Kidney epithelial cell (primary cell): Measurements from ENCODE around the gene SLX9. TPM values are rescaled to one million over a fixed set of nuclear protein-coding genes. Genes with fewer than 3 reads are reported as not detected.
"Not testable (repeated sequence)": the region's sequence is repeated elsewhere in the genome, so short reads cannot be mapped to it uniquely, and the experiment has no call there.

Source experiments
- DNase-seq: peaks from one replicate; pipeline ENCODE4 v3.0.0-alpha.2; 2010; ENCODE audit warnings: low read depth
- H3K27me3 ChIP-seq: 2 replicates; pipeline ENCODE4 v1.6.0; 2011; ENCODE audit warnings: low read length; ENCODE audit not compliant: control insufficient read depth, insufficient read depth
- H3K36me3 ChIP-seq: 2 replicates; pipeline ENCODE4 v1.5.1; 2011; ENCODE audit warnings: low read length; ENCODE audit not compliant: control insufficient read depth, insufficient read depth
- H3K4me3 ChIP-seq: 2 replicates; pipeline ENCODE4 v1.5.1; 2011; ENCODE audit warnings: low read depth, mild to moderate bottlenecking, control low read depth, low read length
- CTCF ChIP-seq: IDR thresholded peaks from 2 replicates; pipeline ENCODE4 v1.5.1; 2011; ENCODE audit warnings: mild to moderate bottlenecking, moderate library complexity, low read length, control low read depth, inconsistent platforms; ENCODE audit not compliant: insufficient read depth, poor library complexity, severe bottlenecking
- total RNA-seq: library from RNA; depleted of rRNA; stranded (reverse); fragments of >200 nt; gene quantifications from 2 replicates; pipeline ENCODE4 v1.2.3, GENCODE V29; 2015

The SLX9 gene
- total RNA-seq, 1 donor from 2014 or later, result 38.6 TPM

GRCh38 chr21:44912158-44912473 lies 27.7 kb upstream of the SLX9 start:
- DNase-seq, result no peak
- peaks cover 15% of the 10 kb centered on the region for H3K27me3 ChIP-seq

GRCh38 chr21:44912506-44913412 lies 27.1 kb upstream of the SLX9 start:
- not testable (repeated sequence) for DNase-seq, H3K36me3 ChIP-seq, H3K4me3 ChIP-seq
- H3K27me3 ChIP-seq, result peaks cover 10% of the 10 kb centered on the region

More at GRCh38 chr21:44912158-44912473, 27.7 kb upstream of the SLX9 start:
- no peak for TF ChIP-seq CTCF
- Histone ChIP-seq H3K4me3 (no peak overlapping the region), H3K36me3 (no peaks in the 10 kb centered on the region)

GRCh38 chr21:44913425-44914175 lies 26.2 kb upstream of the SLX9 start:
- Histone ChIP-seq H3K27me3 (peaks cover 15% of the 10 kb centered on the region), H3K4me3 (no peak overlapping the region), H3K36me3 (no peaks in the 10 kb centered on the region)
- no peak for TF ChIP-seq CTCF
- DNase-seq, result no peak

- H3K27me3 ChIP-seq, result peaks cover 10% of the 10 kb centered on the region
- no peak for DNase-seq
- TF ChIP-seq CTCF, result no peak
- no peaks in the 10 kb centered on the region for H3K36me3 ChIP-seq
- no peak overlapping the region for H3K4me3 ChIP-seq
Measured at GRCh38 chr21:44914176-44914874, 25.5 kb upstream of the SLX9 start.

GRCh38 chr21:44916965-44917364 lies 22.9 kb upstream of the SLX9 start:
- H3K36me3 ChIP-seq, result no peaks in the 10 kb centered on the region
- TF ChIP-seq CTCF, result no peak
- no peak for DNase-seq
- H3K4me3 ChIP-seq, result no peak overlapping the region
- H3K27me3 ChIP-seq, result peaks cover 15% of the 10 kb centered on the region

GRCh38 chr21:44917446-44918106 lies 22.3 kb upstream of the SLX9 start:
- Histone ChIP-seq H3K27me3 (peaks cover 15% of the 10 kb centered on the region), H3K4me3 (no peak overlapping the region), H3K36me3 (no peaks in the 10 kb centered on the region)
- no peak for TF ChIP-seq CTCF
- DNase-seq, result no peak
